ENCODE data around the gene EFCAB12. TPM values are rescaled to one million over a fixed set of nuclear protein-coding genes. Genes with fewer than 3 reads are reported as not detected.

The EFCAB12 gene
- total RNA-seq, 1 experiment from 2014 or later: 0.54 TPM

DNA sequence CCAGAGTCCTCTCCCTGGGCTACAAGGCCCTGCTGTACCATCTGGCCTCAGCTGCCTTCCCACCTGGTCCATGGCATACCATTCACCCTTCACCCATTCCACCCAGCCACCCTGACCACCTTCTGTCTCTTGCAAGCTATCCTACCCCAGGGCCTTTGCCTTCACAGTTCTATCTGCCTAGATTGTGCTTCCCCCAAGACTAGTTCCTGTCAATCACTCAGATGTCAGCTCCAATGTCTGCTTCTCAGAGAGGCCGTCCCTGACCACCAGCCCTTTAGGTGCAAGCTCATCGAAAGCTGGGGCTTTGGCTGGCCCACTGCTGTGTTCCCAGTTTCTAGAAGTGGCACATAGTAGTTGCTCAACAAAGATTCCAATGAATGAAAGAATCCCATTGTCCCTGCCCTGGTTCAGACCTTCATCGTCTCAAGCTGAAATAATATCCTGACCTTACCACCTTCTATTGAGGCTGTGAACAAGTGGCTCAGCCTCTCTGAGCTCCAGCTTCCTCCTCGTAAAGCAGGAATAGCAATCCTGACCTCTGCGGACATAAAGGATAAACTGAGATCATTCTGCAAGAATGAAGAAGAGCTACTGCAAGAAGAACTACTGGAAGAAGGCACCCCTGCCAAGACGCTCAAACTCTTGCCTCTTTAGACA, 15.8 kb downstream of the EFCAB12 start:
- Histone ChIP-seq H3K4me3 (ENCODE audit: low read depth in 2 of 2, low read length in 2 of 2) (no peak overlapping the region), H3K4me1 (ENCODE audit: control insufficient read depth, insufficient read depth, low read length) (no peaks in the 10 kb centered on the region), H3K27ac (ENCODE audit: low read length) (no peak overlapping the region), H3K9me3 (ENCODE audit: control insufficient read depth, insufficient read depth, low read depth, low read length) (no peaks in the 10 kb centered on the region), H3K36me3 (ENCODE audit: control insufficient read depth, insufficient read depth, low read length) (no peaks in the 10 kb centered on the region), H3K27me3 (ENCODE audit: control insufficient read depth, insufficient read depth, low read length) (no peaks in the 10 kb centered on the region)
- ChIA-PET CTCF (interaction anchor here (0.7 kb wide), 1 partner anchor 29 kb away, joined by 4 read pairs; no protein-coding TSS in a partner anchor), POLR2A (interaction anchor here (0.6 to 1.0 kb wide), 2 partner anchors 13 to 37 kb away, joined by 5 to 9 read pairs; no protein-coding TSS in a partner anchor)
- DNase-seq (ENCODE audit: low read depth, low spot score) (no peak), ATAC-seq (no peak)
- BruUV-seq (replicated peaks): no TSS peak
- TF ChIP-seq POLR2AphosphoS5 (IDR thresholded peaks at IDR 0.05; ENCODE audit: low read depth, low read length) (no peak), REST (IDR thresholded peaks at IDR 0.05; ENCODE audit: insufficient read depth in 1 of 2, low read depth in 2 of 2, low read length in 1 of 2) (no peak), CTCF (IDR thresholded peaks at IDR 0.05) (no peak), TCF7L2 (IDR thresholded peaks at IDR 0.05; ENCODE audit: low read depth, low read length) (no peak), SIN3A (IDR thresholded peaks at IDR 0.05; ENCODE audit: borderline replicate concordance, insufficient read depth, low read depth, low read length) (no peak)
- in situ Hi-C loops (cut with HindIII; ENCODE audit: low pct_unique_long_range_greater_than_20kb, low sequenced_read_pairs): no loop called here
- intact Hi-C loops (cut with micrococcal nuclease; ENCODE audit: unreplicated experiment): no loop called here

DNA sequence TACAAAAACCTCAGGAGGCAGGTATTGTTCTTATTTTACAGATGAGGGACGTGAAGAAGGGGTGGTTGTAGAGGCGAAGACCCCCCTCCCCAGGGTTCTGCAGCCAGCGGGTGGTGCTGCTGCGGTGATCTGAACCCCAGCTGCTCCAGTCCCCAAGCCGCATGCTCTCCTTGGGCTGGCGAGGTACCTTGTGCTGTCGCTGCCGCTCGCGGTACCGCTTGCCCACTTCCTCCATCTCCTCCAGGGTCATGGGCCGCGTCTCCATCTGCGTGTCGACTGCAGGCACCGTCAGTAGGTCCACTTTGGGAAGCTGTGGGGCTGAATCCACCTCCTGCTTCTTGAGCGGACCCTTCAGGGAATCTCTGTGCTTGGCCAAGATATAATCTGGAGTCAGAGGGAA, 17.5 kb downstream of the EFCAB12 start:
- DNase-seq (ENCODE audit: low read depth, low spot score) (no peak), ATAC-seq (no peak)

More for the DNA sequence above, 17.5 kb downstream of the EFCAB12 start:
- no peaks in the 10 kb centered on the region for H3K4me1 ChIP-seq (ENCODE audit: control insufficient read depth, insufficient read depth, low read length)
- no peaks in the 10 kb centered on the region for H3K27me3 ChIP-seq (ENCODE audit: control insufficient read depth, insufficient read depth, low read length)
- POLR2A ChIA-PET: no interaction called here
- H3K9me3 ChIP-seq (ENCODE audit: control insufficient read depth, insufficient read depth, low read depth, low read length): no peaks in the 10 kb centered on the region
- BruUV-seq (replicated peaks): no TSS peak
- H3K4me3 ChIP-seq (ENCODE audit: low read depth in 2 of 2, low read length in 2 of 2): no peak overlapping the region
- intact Hi-C loops (cut with micrococcal nuclease; ENCODE audit: unreplicated experiment) (no loop called here), in situ Hi-C loops (cut with HindIII; ENCODE audit: low pct_unique_long_range_greater_than_20kb, low sequenced_read_pairs) (no loop called here)
- TF ChIP-seq TCF7L2 (IDR thresholded peaks at IDR 0.05; ENCODE audit: low read depth, low read length) (no peak), CTCF (IDR thresholded peaks at IDR 0.05) (no peak), REST (IDR thresholded peaks at IDR 0.05; ENCODE audit: insufficient read depth in 1 of 2, low read depth in 2 of 2, low read length in 1 of 2) (no peak), SIN3A (IDR thresholded peaks at IDR 0.05; ENCODE audit: borderline replicate concordance, insufficient read depth, low read depth, low read length) (no peak), POLR2AphosphoS5 (IDR thresholded peaks at IDR 0.05; ENCODE audit: low read depth, low read length) (no peak)
- no peak overlapping the region for H3K27ac ChIP-seq (ENCODE audit: low read length)
- CTCF ChIA-PET: no interaction called here
- H3K36me3 ChIP-seq (ENCODE audit: control insufficient read depth, insufficient read depth, low read length): no peaks in the 10 kb centered on the region

Measured in Panc1 (cell line).